HG03108 (cell line): ENCODE results near the gene APOBEC3H.
A peak's percentile ranks its signal among the peaks of the same experiment; 100 is the strongest.
"Not testable (repeated sequence)": the region's sequence is repeated elsewhere in the genome, so short reads cannot be mapped to it uniquely, and the experiment has no call there.

Source experiments
- ATAC-seq: cut with Tn5 transposase; IDR thresholded peaks from one replicate; pipeline ENCODE4 v1.9.1; 2021; ENCODE audit warnings: moderate library complexity; ENCODE audit not compliant: unreplicated experiment

The APOBEC3H gene

DNA sequence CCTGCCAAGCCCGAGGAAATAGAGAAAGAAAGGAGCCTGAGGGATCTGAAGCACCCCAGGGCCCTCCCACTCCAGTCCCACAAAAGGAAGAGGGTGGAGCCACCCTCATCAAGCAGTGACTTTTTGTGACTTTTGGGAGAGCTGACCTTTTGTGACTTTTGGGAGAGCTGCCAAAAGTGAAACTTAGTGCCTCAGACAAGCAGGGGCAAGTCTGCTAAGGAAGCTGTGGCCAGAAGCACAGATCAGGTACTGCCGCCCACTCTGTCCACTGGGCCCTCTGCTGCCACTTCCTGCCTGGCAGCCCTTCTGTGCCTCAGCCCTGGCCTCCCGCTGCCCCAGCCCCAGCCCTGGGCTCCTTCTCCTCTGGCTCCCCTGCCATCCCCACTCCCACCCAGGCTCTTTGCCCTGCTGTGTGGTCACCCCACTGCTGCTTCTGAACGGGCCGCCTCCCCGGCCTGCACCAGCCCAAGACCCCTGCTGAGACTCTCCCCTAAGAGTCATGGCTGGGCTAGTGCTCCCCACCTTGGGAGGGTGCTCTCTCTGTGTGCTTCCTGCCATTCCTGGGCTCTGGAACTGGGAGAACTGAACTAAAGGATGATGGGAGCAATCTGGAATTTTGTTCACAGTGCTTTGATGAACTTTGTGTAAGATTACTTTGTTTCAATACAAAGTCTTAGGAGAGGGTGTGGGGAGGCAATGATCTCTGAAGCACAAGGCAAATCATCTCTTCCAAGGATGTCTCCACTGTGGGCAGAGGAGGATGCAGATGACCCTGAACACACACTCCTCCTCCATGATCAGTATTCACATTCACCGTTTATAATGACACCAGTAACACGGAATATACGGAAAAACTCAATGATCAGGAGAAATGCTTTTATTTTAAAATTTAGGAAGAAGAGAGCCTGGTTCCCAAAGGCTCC is at the start of gene APOBEC3H:
APOBEC3H (plus strand) TSS at position 147 of the 923 bp plus-strand sequence. CDS start 3,035 bp downstream, outside the sequence.
- no peak for ATAC-seq

DNA sequence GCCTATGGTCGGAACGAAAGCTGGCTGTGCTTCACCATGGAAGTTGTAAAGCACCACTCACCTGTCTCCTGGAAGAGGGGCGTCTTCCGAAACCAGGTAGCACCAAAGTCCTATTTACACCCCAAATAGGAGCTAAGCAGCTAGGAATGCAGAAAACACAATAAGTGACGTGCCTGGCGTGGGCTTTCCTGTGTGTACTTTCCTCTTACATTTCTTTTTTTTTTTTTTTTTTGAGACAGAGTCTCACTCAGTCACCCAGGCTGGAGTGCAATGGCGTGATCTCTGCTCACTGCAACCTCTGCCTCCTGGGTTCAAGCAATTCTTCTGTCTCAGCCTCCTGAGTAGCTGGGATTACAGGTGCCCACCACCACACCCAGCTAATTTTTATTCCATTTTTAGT is 47.6 kb upstream of the APOBEC3H start:
- ATAC-seq = not testable (repeated sequence)

DNA sequence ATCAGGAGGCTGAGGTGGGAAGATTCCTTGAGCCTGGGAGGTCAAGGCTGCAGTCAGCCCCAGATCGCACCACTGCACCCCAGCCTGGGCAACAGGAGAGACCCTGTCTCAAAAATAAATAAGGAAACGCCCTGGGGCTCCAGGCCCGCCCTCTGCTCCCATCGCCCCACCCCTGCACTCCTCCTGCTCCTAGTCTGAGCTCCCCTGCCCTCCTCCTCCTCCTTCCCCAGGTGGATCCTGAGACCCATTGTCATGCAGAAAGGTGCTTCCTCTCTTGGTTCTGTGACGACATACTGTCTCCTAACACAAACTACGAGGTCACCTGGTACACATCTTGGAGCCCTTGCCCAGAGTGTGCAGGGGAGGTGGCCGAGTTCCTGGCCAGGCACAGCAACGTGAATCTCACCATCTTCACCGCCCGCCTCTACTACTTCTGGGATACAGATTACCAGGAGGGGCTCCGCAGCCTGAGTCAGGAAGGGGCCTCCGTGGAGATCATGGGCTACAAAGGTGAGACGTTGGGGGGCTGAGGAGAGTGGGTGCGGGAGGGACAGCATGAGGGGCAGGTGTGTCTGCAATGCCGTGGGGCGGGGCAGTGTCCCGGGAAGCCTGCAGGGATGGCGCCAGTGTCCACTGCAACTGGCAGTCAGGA is 45.1 kb upstream of the APOBEC3H start:
- not testable (repeated sequence) for ATAC-seq

DNA sequence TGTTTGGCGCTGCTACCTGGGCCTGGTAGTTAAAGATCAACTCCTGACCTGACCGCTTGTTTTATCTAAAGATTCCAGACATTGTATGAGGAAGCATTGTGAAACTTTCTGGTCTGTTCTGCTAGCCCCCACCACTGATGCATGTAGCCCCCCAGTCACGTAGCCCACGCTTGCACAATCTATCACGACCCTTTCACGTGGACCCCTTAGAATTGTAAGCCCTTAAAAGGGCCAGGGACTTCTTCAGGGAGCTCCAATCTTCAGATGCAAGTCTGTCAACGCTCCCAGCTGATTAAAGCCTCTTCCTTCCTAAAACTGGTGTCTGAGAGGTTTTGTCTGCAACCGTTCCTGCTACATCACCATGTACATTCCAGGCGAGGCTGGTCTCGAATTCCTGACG is 41.4 kb upstream of the APOBEC3H start:
- no peak for ATAC-seq

DNA sequence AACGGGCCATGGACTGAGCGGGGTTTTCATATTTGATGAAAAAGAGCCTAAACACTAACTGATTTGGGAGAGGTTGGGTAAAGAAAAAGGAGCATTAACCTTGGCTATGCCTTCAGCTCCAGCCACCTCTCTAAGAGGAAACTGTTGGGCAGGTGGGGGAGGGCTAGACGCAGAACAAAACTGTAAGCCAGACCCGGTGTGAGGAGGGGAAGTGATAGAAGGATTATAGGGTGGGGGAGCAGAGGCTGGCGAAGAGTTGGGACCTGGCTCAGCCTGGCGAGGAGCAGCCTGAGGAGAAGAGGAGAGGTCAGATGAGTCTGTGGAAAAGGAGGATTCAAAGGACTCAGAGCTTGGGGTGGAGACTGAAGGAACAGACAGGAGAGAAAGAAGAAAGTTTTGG is 35.8 kb upstream of the APOBEC3H start:
- not testable (repeated sequence) for ATAC-seq

DNA sequence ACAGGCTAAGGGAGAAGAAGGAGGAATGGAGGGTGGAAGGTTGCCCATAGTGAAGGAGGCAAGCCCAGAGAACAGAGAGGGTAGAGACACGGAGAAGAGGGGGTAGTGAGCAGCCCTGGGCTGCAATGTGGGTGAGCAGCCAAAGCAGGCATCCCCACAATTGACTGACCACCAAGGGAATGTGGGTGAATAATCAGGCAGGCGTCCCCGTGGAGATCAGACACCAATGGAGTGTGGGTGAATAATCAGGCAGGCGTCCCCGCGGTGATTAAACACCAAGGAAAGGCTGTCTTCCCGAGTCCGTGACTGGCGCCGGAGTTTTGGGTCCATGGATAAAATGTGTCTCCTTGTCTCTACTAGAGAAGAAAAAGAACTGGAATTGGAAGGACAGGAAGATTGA is 35.1 kb upstream of the APOBEC3H start:
- not testable (repeated sequence) for ATAC-seq

DNA sequence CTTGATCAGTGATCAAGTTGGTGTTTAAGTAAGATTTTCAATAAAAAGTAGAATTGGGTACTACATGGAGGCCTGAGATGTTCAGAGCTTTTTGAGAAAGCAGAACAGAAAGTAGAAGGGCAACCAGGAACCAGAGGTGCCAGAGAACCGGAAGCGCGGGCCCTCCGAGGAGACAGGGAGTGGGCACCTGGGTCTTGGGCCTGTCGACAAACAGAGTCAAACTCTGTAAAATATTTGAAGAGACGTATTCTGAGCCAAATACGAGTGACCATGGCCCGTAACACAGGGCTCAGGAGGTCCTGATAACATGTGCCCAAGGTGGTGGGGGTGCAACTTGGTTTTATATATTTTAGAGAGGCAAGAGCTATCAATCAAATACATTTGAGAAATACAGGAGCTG is 33.1 kb upstream of the APOBEC3H start:
- not testable (repeated sequence) for ATAC-seq

DNA sequence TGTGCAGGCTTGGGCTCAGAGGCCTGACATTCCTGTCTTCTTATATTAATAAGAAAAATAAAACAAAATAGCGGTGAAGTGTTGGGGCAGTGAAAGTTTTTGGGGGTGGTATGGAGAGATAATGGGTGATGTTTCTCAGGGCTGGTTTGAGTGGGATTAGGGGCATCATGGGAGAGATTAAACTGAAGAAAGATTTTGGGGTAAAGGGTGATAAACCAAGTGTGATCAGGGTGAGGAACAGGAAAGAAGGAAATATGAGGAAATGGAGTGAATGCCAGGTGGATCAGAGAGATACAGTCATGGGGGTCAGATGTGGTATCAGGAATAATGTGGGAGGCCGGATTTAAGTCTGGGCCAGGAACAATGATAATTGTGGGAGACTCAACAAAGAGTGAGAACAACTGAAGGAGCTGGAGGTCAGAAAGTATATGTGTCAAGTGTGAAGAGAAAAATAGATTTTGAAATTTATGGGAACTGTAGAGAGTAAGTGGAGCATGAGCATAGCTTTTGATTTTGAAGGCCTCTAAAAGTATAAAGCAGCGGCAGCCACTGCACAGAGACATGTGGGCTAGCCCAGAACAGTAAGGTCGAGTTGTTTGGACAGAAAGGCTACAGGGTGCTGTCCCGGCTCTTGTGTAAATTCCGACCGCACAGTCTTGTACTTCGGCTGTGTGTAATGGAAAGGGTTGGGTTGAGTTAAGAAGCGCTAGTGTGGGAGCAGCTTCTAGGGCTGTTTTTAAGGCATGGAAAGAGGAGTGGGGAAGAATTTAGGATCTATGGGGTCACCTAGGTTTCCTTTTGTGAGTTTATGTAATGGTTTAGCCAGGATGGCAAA is 30.4 kb upstream of the APOBEC3H start:
- ATAC-seq = not testable (repeated sequence)

DNA sequence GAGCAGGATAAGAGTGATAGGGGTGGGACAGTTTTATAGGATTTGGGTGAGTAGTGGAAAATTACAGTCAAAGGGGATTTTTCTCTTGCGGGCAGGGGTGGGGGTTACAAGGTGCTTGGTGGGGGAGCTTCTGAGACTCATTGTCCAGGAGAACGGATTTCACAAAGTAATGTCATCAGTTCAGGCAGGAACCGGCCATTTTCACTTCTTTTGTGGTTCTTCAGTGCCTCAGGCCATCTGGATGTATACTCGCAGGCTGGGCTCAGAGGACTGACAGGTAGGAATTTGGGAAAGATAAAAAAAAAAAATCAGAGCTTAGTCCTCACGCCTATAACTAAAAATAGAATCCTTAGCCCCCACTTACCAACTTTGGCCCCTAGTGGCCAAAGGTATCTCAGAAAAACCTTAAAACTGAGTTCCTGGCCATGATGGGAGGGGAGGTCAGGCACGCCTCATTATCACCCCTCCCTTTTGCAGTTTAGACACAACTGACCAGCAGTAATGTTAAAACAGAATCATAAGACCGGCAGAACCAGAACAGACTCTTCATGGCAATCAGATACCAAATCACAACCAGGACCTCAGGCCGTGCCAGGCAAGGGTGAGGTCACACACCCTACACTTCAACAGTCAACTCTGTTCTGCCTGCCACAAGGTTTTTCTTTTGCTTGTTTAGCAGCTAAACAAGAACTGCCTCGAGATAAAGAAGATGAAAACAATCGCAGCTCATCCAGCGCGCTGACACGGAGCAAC is 28.8 kb upstream of the APOBEC3H start:
- no peak for ATAC-seq

DNA sequence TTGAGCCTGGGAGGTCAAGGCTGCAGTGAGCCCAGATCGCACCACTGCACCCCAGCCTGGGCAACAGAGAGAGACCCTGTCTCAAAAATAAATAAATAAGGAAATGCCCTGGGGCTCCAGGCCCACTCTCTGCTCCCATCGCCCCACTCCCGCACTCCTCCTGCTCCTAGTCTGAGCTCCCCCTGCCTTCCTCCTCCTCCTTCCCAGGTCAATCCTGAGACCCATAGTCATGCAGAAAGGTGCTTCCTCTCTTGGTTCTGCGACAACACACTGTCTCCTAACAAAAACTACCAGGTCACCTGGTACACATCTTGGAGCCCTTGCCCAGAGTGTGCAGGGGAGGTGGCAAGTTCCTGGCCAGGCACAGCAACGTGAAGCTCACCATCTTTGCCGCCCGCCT is 26.9 kb upstream of the APOBEC3H start:
- no peak for ATAC-seq

DNA sequence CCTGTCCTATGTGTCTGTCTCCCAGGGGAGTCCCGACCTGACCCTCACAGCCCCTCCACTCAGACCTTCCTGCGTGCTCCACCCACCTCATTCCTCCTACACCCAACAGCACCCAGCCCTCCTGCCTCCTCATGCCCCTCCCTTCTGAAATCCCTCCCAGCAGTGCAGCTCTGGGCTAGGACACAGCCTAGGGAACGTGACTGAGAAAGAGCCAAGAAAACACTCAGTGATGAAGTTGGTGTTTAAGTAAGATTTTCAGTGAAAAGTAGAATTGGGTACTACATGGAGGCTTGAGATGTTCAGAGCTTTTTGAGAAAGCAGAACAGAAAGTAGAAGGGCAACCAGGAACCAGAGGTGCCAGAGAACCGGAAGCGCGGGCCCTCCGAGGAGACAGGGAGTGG is 24.5 kb upstream of the APOBEC3H start:
- ATAC-seq = not testable (repeated sequence)

DNA sequence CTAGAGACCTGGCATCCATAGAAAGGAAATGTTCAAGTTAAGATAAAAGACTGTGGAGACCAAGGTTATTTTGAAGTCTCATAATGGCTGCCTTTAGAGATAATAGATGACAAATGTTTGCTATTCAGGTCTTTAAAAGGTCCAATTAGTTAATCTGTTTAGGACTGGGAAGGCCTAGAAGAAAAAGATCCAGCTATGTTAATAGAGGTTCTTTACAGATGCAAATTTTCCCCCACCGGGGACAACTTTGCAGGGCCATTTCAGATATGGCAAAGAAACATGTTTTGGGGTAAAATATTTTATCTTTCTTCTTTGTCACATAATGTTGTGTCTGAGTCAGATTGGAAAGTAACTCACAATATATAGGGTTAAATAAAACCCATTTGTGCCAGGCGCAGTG is 23.1 kb upstream of the APOBEC3H start:
- no peak for ATAC-seq

DNA sequence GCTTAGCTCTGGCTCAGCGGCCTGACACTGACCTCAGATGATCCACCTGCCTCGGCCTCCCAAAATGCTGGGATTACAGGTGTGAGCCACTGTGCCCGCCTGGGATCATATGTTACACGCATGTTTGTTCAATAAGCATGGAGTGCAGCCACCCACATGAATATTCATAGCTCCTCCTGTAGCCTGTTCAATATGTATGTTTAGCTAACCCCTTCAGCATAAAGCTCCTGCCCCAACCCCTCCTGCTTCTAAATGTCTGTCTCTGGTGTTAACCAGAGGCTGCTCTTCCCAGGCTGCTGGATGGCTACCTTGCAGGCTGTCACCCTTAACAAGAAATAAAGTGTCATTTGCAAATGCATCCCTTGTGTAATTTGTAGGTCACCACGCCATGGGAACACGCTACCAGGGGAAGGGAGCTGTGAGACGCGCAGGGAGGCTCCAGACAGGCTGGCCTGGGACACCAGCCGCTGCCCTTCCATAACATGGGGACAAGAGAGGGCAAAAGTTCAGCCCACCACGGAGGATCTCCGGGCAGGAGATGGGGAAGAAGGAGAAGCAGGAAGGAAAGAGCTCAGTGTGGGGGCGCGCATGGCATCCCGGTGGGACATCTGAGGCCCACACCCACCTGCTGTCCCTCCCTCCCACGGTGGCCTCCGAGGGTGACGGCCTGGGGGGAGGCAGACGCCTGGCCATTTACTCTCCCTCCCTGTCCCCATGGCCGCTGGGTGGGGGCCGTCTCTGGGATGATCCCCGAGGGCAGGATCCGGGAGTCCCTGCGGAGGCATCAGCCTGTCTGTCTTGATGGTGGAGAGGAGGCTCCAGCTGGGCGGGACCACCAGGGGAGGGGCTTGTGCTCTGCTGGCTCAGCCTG is 20.7 kb upstream of the APOBEC3H start:
- not testable (repeated sequence) for ATAC-seq

DNA sequence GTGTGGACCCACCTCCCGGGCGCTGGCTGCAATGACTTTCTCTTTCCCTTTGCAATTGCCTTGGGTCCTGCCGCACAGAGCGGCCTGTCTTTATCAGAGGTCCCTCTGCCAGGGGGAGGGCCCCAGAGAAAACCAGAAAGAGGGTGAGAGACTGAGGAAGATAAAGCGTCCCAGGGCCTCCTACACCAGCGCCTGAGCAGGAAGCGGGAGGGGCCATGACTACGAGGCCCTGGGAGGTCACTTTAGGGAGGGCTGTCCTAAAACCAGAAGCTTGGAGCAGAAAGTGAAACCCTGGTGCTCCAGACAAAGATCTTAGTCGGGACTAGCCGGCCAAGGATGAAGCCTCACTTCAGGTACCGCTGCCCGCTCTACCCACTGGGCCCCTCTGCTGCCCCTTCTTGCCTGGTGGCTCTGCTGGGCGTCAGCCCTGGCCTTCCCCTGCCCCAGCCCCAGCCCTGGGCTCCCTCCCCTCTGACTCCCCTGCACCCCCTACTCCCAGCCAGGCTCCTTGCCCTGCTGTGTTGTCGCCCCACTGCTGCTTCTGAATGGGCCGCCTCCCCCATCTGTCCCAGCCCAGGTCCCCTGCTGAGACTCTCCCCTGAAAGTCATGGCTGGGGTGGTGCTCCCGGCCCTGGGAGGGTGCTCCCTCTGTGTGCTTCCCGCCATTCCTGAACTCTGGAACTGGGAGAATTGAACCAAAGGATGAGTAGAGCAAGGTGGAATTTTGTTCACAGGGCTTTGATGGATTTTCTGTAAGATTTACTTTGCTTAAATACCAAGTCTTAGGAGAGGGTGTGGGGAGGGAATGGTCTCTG is 19.8 kb upstream of the APOBEC3H start, which contains the start of gene APOBEC3G:
APOBEC3G (plus strand) TSS at position 250 of the 815 bp plus-strand sequence; CDS start at position 337, 87 bp downstream.
- peak; percentile 66 for ATAC-seq

DNA sequence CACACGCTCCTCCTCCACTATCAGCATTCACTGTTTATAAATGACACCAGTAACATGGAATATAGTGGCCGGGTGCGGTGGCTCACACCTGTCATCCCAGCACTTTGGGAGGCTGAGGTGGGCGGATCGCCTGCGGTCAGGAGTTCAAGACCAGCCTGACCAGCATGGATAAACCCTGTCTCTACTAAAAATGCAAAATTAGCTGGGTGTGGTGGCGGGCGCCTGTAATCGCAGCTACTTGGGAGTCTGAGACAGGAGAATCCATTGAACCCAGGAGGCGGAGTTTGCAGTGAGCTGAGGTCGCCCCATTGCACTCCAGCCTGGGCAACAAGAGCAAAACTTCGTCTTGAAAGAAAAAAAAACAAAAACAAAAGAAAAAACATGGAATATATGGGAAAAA is 19.1 kb upstream of the APOBEC3H start:
- ATAC-seq = not testable (repeated sequence)

DNA sequence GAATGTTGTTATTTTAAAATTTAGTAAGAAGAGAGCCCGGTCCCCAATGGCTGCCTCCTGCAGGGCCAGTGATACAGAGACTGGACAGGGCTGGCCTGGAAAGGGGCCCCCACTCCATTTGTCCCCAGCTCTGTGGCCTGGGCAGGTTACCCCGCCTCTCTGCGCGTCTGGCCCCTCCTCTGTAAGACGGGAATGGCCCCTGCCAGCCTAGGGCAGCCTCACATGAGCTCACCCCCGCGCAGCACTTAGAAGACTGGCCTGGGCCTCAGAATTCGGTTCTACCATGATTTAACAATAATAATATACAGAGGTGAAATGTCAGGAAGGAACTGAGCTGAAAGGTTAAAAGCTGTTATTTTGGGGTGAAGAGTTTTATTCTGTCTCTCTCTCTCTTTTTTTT is 18.7 kb upstream of the APOBEC3H start:
- ATAC-seq = no peak

DNA sequence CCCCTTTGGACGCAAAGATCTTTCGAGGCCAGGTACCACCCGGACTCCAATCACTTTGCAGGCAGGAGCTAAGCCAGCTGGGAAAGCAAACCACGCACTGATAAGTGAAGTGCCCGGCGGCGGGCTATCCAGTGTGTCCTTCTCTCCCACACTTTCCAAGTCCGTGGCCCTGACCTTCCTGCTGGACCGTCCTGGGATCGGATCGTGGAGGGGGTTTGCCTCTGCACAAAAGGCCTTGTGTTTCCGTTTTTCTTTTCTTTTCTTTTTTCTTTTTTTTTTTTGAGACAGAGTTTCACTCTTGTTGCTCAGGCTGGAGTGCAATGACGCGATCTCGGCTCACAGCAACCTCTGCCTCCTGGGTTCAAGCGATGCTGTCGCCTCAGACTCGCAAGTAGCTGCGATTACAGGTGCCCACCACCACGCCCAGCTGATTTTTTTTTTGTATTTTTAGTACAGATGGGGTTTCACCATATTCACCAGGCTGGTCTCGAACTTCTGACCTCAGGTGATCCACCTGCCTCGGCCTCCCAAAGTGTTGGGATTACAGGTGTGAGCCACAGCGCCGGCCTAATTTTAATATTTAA is 17.9 kb upstream of the APOBEC3H start:
- ATAC-seq = not testable (repeated sequence)
